HL-60/S4 (cell line): ENCODE data around the gene FCER1G.

Experiments used
- in situ Hi-C: fragments of 300-500 bp; cut with MboI; formaldehyde crosslinking; loops from 2 replicates; pipeline ENCODE4 v1.14.3; 2022; ENCODE audit warnings: low sequenced_read_pairs

The FCER1G gene

DNA sequence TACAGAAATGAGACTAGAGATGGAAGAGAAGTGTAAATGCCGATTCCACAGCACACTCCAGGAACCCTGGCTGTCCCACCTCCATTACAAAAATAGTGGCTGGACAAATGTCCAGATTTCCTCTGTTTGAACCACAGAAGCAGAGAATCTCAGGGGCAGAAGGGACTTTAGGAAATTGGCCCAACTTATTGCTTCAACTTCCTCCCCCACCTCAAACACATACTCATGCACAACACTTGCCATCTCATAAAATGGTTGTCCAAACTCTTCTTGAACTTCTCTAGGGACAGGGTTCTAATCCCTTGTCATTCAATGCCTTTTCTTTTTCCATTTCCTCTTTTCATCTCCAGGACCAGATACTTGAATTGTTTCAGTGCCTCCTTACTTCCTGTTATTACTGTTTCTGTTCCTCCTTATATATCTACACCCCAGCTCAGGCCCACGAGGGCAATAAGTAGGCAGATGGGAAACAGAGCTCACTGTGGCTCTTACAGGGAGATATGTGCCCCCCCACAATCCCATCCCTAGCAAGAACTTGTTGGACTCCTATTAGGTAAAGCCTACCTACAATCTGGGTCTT is 29.3 kb upstream of the FCER1G start:
- in situ Hi-C loops, result loop anchor here (25.0 kb wide), 1 partner anchor 551 kb away; the partner anchor contains the start of gene DUSP12

GRCh38 chr1:161187311-161187710 is 27.8 kb upstream of the FCER1G start:
- in situ Hi-C loops, result loop anchor here (25.0 kb wide), 1 partner anchor 550 kb away; the partner anchor contains the start of gene DUSP12

- in situ Hi-C loops, result loop anchor here (25.0 kb wide), 1 partner anchor 549 kb away; the partner anchor contains the start of gene DUSP12
Observed at GRCh38 chr1:161188381-161188780, 26.7 kb upstream of the FCER1G start.

DNA sequence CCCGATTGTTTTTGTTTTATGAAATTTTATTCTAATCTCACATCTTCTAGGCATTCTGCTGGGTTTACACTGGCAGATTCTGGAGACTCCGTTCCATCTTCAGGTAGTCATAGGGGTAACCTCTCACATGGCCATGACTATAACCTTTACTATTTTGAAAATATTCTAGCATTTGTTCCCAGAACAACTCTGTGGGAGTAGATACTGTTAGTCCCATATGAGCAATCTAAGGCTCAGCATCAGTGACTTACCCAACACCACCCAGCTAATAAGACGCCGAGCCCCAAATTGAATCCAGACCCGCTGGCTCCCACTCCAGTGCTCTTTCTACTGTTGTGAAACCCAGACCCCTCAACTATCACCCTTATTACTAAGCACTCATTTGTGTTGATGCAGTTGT is 26.1 kb upstream of the FCER1G start:
- in situ Hi-C loops, result loop anchor here (25.0 kb wide), 1 partner anchor 548 kb away; the partner anchor contains the start of gene DUSP12

DNA sequence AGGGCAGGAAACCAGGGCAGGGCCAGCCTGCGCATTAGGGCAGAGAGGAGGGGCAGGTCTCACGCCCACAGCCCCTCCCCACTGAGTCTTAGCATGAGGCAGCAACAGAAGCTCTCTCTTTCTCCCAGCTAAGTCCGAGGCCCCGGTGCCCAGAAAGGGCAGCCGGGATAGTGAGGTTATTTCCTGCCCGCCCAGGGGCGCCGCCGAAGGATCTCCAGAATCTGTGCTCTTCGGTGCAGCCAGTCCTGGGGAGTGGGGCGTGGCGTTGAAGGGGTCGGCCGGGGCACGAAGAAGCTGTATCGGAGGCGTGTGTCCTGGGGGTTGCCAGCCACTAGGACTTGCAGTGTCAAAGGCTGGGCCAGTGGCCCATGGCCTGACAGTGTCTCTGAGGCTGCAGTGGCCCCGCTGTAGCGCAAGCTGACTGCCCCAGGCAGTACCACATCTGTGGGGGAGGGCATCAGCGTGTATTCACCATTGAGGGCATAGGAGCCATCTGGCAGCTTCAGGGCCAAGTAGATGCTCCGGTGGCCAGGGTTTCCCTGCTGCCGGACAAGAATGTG is 24.1 kb upstream of the FCER1G start:
- in situ Hi-C loops, result loop anchor here (25.0 kb wide), 1 partner anchor 546 kb away; the partner anchor contains the start of gene DUSP12

DNA sequence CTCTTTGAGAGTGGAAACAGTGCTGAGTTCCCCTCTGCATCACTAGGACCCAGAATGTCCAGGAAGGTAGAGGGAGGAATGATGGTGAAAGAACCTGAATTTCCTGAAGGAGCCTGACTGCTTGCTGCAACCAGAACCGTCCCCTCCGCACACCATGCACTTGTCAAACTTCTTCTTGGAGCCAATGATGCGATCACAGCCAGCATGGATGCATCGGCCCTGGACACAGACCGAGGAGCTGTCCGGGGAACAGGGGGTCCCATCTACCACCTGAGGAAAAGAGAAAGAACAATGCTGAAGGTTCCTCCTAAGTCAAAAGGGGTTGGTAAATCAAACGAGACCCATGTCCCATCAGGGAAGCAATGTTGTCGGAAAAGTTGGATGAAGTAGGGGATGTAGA is 23.1 kb upstream of the FCER1G start:
- in situ Hi-C loops, result loop anchor here (25.0 kb wide), 1 partner anchor 545 kb away; the partner anchor contains the start of gene DUSP12

DNA sequence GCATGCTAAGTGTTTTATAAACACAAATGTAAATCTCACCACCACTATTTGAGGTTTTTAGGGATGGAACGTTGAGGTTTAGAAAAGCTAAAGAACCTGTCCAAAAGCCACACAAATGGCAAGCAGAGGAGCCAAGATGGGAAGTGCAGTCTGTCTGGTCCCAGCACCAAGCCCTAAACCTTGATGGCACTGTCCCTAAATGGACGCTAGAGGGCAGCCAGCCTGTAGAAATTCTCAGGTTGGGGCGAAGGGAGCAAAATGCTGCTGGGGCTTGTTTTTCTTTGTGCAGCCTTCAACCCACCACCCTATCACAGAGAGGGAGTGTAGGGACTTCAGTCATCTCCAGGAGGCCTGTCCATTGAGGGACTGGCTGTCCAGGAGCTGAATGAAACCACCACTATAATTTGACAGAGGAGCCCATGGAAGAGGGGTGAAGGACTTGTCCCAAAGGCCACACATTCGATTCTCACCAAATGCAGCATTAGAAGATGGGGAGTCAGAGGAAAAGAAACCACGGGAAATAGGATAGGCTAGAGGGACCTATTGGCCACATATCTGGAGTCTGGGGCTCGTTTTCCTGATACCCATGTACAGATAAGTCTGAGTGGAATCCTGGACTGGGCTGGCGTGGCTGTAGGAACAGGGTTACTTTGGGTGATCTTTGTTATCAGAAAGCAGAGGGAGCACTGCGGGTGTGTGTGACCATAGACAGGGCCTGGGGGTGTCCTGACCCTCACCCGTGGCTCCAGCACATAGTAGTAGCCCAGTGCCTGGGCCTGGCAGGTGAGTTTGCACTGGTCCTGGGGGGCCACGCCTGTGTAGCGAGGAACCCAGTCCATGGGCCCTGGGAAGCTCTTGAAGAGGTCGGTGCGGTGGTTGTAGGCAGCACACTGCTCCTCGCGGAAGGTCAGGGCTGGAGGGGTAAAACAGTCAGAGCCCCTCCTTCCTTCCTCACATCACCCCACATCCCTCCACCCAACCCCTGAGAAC is 22.3 kb upstream of the FCER1G start:
- in situ Hi-C loops, result loop anchor here (25.0 kb wide), 1 partner anchor 545 kb away; the partner anchor contains the start of gene DUSP12

- in situ Hi-C loops, result loop anchor here (25.0 kb wide), 1 partner anchor 544 kb away; the partner anchor contains the start of gene DUSP12
Observed at GRCh38 chr1:161193561-161194235, 21.4 kb upstream of the FCER1G start.

GRCh38 chr1:161195171-161195570 is 19.9 kb upstream of the FCER1G start:
- in situ Hi-C loops, result loop anchor here (5.0 to 25.0 kb wide), 2 partner anchors 172 to 542 kb away; partner anchors contain the start of genes CFAP126 and DUSP12

- in situ Hi-C loops, result loop anchor here (5.0 to 25.0 kb wide), 2 partner anchors 171 to 541 kb away; partner anchors contain the start of genes CFAP126 and DUSP12
Observed at GRCh38 chr1:161196111-161196510, 19.0 kb upstream of the FCER1G start.

DNA sequence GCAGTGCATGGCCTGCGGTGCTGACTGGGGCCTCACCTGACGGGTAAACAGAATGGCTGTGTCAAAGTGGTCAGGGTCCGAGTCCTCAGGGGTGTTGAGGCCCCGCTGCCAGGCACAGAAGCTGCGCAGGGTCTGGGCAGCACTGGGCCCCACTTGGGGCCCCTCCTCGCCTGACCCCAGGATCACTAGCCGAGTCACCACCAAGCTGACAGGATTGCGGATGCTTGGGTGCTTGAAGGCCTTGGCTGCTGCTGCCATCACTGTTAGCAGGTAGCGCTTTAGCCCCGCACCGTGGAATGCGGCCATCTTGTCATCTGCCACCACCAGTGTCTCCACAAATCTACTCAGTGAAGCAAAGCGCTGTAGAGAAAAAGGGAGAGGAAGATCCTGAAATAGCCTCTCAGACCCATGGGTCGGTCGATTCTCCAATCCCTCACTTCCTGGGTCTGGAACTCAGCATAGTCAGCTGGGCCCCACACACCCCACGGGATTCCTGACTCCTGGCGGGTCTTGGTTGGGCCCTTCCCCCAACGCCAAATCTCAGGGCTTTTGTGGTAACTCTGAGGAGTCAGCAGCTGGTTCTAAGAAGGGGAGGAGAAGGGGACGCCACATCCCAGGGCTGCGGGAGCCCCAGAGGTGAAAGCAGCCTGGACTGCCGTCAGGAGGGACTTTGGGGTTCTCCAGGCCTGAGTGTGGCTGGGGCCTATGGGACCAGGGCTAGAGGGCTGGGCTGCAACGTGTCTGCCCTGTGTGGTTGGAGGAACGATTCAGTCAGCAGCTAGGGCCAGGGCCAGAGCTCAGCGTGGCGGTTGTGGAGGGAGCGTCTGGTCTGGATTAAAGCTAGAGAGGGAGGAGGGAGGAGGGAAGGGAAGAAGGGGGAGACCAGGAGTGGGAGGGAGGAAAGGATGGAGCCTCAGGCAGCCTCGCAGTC is 18.3 kb upstream of the FCER1G start:
- in situ Hi-C loops, result loop anchor here (5.0 to 25.0 kb wide), 2 partner anchors 171 to 541 kb away; partner anchors contain the start of genes CFAP126 and DUSP12

GRCh38 chr1:161197560-161198193 is 17.4 kb upstream of the FCER1G start:
- in situ Hi-C loops, result loop anchor here (5.0 to 25.0 kb wide), 2 partner anchors 170 to 540 kb away; partner anchors contain the start of genes CFAP126 and DUSP12

- in situ Hi-C loops, result loop anchor here (5.0 to 25.0 kb wide), 2 partner anchors 169 to 539 kb away; partner anchors contain the start of genes CFAP126 and DUSP12
Observed at GRCh38 chr1:161198194-161198896, 16.8 kb upstream of the FCER1G start.

DNA sequence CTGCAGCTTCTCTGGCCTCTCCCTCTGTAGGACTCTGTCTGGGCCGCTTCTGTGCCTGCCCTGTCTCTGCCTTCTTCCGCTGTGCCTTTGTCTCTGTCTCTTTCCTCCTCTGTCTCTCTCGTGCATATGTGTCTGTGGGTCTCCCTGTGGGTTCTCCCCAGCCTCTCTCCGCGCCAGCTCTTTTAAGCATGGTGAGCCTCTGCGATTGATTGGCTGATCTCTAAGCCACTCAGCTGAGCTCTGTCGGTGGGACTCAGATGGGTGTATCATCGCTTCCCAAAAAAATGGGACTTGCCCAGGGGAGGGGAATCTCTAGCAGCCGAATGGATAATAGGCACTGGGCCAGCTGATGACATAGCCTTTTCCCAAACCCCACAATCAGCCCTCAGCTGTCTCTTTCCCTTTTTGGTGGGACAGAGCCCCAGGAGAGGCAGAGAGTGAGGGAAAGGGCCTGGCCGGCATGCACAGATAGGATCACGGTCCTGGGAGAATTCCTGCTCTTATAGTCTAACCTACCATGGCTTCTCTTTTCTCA is 16.1 kb upstream of the FCER1G start, which contains the start of gene ADAMTS4:
Gene ADAMTS4 (minus strand): TSS at position 158 of the 535 bp plus-strand sequence. CDS start 427 bp downstream, outside the sequence.
- in situ Hi-C loops, result loop anchor here (5.0 to 25.0 kb wide), 2 partner anchors 168 to 538 kb away; partner anchors contain the start of genes CFAP126 and DUSP12

DNA sequence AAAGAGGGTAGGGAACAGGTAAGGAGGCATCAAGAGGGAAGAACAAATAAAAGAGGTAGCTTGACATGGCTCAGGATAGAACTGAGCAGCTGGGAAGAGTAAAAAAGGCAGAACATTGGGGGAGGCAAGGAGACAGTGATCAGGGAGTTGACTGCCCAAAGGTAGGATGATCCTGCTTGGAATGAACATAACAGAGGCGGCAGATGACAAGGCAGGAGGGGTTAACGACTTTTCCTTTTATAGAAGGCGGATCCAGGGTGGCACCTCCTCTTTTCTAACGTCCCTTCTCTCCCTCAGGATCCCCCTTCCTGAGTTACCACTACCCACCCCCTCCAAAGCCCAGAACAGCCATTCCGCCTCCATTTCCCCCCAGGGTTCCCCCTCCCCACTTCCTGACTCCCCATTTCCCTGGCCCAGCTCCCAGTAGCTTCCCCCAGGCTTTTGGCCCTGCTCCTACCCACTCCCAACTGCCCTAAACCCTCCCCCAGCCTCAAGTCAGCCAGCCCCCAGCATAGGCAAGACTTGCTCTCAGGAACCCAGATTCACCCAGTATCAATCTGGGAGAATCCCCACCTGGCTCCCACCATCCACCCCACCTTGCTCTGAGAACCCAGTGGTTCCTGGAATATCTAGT is 15.5 kb upstream of the FCER1G start:
- in situ Hi-C loops, result loop anchor here (5.0 to 25.0 kb wide), 2 partner anchors 168 to 538 kb away; partner anchors contain the start of genes CFAP126 and DUSP12

GRCh38 chr1:161200421-161200991 is 14.6 kb upstream of the FCER1G start:
- in situ Hi-C loops, result no loop called here
